D721Med (cell line): Measurements from ENCODE around the gene GAPDH.
"Not testable (repeated sequence)": the region's sequence is repeated elsewhere in the genome, so short reads cannot be mapped to it uniquely, and the experiment has no call there.

ENCODE experiments used
- DNase-seq: peaks from one replicate; pipeline ENCODE4 v3.0.0; 2011; ENCODE audit warnings: low spot score; ENCODE audit not compliant: insufficient read length
- FAIRE-seq: peaks from 2 replicates; lab custom pipeline; 2011; peaks lifted over from hg19 to GRCh38; lab: Jason Lieb, UNC
- CTCF ChIP-seq: IDR thresholded peaks from 2 replicates; pipeline ENCODE4 v1.5.1; 2012; ENCODE audit warnings: mild to moderate bottlenecking, control low read depth; ENCODE audit not compliant: insufficient read depth; ENCODE audit errors: missing control alignments

GAPDH gene

GRCh38 chr12:6582959-6583358 is 48.6 kb downstream of the GAPDH start:
- TF ChIP-seq CTCF: no peak
- DNase-seq (no peak), FAIRE-seq (no peak)

- no peak for TF ChIP-seq CTCF
- DNase-seq (no peak), FAIRE-seq (no peak)
These were observed 50.0 kb downstream of the GAPDH start for GRCh38 chr12:6584293-6584692.

GRCh38 chr12:6586569-6586968 is 52.3 kb downstream of the GAPDH start:
- FAIRE-seq: not testable (repeated sequence)

More at GRCh38 chr12:6586569-6586968, 52.3 kb downstream of the GAPDH start:
- DNase-seq: not testable (repeated sequence)
